HG03095 (cell line): ENCODE measurements around the gene XPNPEP1.

Experiments
- ATAC-seq: cut with Tn5 transposase; IDR thresholded peaks from one replicate; pipeline ENCODE4 v1.9.1; 2021; ENCODE audit warnings: moderate library complexity; ENCODE audit not compliant: unreplicated experiment

The XPNPEP1 gene

GRCh38 chr10:109820620-109821405, 102.5 kb downstream of the XPNPEP1 start:
- no peak for ATAC-seq

DNA sequence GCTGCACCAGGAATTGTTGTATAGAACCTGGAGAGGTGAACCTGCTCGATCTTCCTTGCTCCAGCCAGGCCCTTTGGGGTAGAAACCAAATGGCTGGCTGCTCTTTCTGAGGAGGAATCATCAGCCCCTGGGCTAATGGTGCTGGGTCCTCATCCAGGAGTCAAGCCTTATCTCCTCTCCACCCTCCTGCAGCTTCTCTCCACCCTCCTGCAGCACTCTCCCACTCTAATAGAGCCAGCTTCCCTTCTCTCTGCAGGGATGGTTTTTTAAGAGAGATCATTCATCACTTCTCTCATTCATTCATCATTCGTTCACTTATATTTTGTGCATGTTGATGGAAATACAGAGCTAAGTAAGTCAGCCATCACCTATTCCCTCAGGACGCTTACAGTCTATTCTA, 103.5 kb downstream of the XPNPEP1 start:
- ATAC-seq: no peak
